ENCODE measurements around the gene SERPINH1.

- TF ChIP-seq, protein P1, sequence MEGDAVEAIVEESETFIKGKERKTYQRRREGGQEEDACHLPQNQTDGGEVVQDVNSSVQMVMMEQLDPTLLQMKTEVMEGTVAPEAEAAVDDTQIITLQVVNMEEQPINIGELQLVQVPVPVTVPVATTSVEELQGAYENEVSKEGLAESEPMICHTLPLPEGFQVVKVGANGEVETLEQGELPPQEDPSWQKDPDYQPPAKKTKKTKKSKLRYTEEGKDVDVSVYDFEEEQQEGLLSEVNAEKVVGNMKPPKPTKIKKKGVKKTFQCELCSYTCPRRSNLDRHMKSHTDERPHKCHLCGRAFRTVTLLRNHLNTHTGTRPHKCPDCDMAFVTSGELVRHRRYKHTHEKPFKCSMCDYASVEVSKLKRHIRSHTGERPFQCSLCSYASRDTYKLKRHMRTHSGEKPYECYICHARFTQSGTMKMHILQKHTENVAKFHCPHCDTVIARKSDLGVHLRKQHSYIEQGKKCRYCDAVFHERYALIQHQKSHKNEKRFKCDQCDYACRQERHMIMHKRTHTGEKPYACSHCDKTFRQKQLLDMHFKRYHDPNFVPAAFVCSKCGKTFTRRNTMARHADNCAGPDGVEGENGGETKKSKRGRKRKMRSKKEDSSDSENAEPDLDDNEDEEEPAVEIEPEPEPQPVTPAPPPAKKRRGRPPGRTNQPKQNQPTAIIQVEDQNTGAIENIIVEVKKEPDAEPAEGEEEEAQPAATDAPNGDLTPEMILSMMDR (IDR thresholded peaks at IDR 0.05; ENCODE audit: extremely low read depth in 1 of 2, insufficient read depth in 1 of 2, low read depth in 1 of 2, low read length in 2 of 2) = no peak
- TF ChIP-seq POLR2AphosphoS5 (IDR thresholded peaks at IDR 0.05; ENCODE audit: insufficient read depth, low read depth, low read length) (no peak), EZH2 (IDR thresholded peaks at IDR 0.05; ENCODE audit: borderline replicate concordance, low read depth, low read length, severe bottlenecking) (no peak), POLR2A (IDR thresholded peaks at IDR 0.05; ENCODE audit: low read depth, low read length) (no peak)
- TF ChIP-seq, protein P2, sequence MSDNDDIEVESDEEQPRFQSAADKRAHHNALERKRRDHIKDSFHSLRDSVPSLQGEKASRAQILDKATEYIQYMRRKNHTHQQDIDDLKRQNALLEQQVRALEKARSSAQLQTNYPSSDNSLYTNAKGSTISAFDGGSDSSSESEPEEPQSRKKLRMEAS (IDR thresholded peaks at IDR 0.05; ENCODE audit: insufficient read depth, insufficient read length) = no peak
Observed at GRCh38 chr11:75547177-75547576, 14.9 kb upstream of the SERPINH1 start.
